ENCODE measurements around the gene ABHD1. TPM values are rescaled to one million over a fixed set of nuclear protein-coding genes. Genes with fewer than 3 reads are reported as not detected.

The ABHD1 gene
- total and polyA plus RNA-seq, 2 donors (not counting 3 experiments of a cell fraction or from before 2014, with no cell fraction given) = 0.07 TPM; not detected in 1

GRCh38 chr2:27085062-27085672, 38.4 kb upstream of the ABHD1 start:
- BruUV-seq (replicated peaks) = no TSS peak
- peaks cover 12% of the 10 kb centered on the region for H3K4me1 ChIP-seq (ENCODE audit: control insufficient read depth, extremely low read depth, insufficient read depth, low read length)

More at GRCh38 chr2:27085062-27085672, 38.4 kb upstream of the ABHD1 start:
- H3K27ac ChIP-seq (ENCODE audit: insufficient read depth, low read depth, low read length) = no peak overlapping the region
- DNase-seq (ENCODE audit: low read depth, low spot score) (no peak), FAIRE-seq (no peak)
- POLR2A ChIA-PET = no interaction called here
- H2AFZ ChIP-seq (ENCODE audit: low read depth, low read length) = no peak overlapping the region
- H3K4me3 ChIP-seq (replicated peaks in 1 of 3; ENCODE audit: insufficient read depth in 1 of 3, low read depth in 1 of 3, low read length in 3 of 3) = peak overlapping the region in 1 of 3 experiments; percentile 55
- TF ChIP-seq EZH2 (IDR thresholded peaks at IDR 0.05; ENCODE audit: borderline replicate concordance, low read depth, low read length, severe bottlenecking) (no peak), GATA2 (IDR thresholded peaks at IDR 0.05; ENCODE audit: insufficient read depth, insufficient read length, low read depth, low read length) (no peak), FOS (IDR thresholded peaks at IDR 0.05; ENCODE audit: borderline replicate concordance, insufficient read depth, low read length) (no peak), POLR2AphosphoS5 (IDR thresholded peaks at IDR 0.05; ENCODE audit: insufficient read depth, low read depth, low read length) (no peak), POLR2A (IDR thresholded peaks at IDR 0.05; ENCODE audit: low read depth, low read length) (no peak), MYC (IDR thresholded peaks at IDR 0.05; ENCODE audit: low read depth, low read length) (no peak), JUN (IDR thresholded peaks at IDR 0.05; ENCODE audit: borderline replicate concordance, insufficient read depth, insufficient read length, low read depth) (no peak)
- TF ChIP-seq, protein P1, sequence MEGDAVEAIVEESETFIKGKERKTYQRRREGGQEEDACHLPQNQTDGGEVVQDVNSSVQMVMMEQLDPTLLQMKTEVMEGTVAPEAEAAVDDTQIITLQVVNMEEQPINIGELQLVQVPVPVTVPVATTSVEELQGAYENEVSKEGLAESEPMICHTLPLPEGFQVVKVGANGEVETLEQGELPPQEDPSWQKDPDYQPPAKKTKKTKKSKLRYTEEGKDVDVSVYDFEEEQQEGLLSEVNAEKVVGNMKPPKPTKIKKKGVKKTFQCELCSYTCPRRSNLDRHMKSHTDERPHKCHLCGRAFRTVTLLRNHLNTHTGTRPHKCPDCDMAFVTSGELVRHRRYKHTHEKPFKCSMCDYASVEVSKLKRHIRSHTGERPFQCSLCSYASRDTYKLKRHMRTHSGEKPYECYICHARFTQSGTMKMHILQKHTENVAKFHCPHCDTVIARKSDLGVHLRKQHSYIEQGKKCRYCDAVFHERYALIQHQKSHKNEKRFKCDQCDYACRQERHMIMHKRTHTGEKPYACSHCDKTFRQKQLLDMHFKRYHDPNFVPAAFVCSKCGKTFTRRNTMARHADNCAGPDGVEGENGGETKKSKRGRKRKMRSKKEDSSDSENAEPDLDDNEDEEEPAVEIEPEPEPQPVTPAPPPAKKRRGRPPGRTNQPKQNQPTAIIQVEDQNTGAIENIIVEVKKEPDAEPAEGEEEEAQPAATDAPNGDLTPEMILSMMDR (IDR thresholded peaks at IDR 0.05; ENCODE audit: extremely low read depth in 1 of 2, insufficient read depth in 1 of 2, low read depth in 1 of 2, low read length in 2 of 2) = no peak
- TF ChIP-seq, protein P2, sequence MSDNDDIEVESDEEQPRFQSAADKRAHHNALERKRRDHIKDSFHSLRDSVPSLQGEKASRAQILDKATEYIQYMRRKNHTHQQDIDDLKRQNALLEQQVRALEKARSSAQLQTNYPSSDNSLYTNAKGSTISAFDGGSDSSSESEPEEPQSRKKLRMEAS (IDR thresholded peaks at IDR 0.05; ENCODE audit: insufficient read depth, insufficient read length) = no peak
- H3K9me3 ChIP-seq (replicated peaks; ENCODE audit: control insufficient read depth, insufficient read depth, low read length) = no peaks in the 10 kb centered on the region
- intact Hi-C loops (cut with micrococcal nuclease) = loop anchor here (1.0 to 5.0 kb wide), 2 partner anchors 14 to 238 kb away; partner anchors contain the start of genes DPYSL5 and OST4
- no peaks in the 10 kb centered on the region for H4K20me1 ChIP-seq (replicated peaks; ENCODE audit: control insufficient read depth, extremely low read depth, insufficient read depth, low read length)
- no peak overlapping the region for H3K9ac ChIP-seq (replicated peaks; ENCODE audit: extremely low read depth, insufficient read depth, low read length)
- CTCF ChIA-PET = interaction anchor here (0.6 to 6.0 kb wide), 15 partner anchors 9 to 235 kb away, joined by 3 to 55 read pairs (median 4); partner anchors contain the start of genes AGBL5, OST4 and TRIM54
- H3K79me2 ChIP-seq (ENCODE audit: control insufficient read depth, insufficient read depth, low read length) = no peaks in the 10 kb centered on the region
- no peaks in the 10 kb centered on the region for H3K9me1 ChIP-seq (replicated peaks; ENCODE audit: control insufficient read depth, extremely low read depth, insufficient read depth, low read length)
- dilution Hi-C loops (cut with MboI; ENCODE audit: extremely low pct_ligation_motif_present, low sequenced_read_pairs) = no loop called here
- no peaks in the 10 kb centered on the region for H3K27me3 ChIP-seq (ENCODE audit: control insufficient read depth in 2 of 2, insufficient read depth in 2 of 2, low read length in 2 of 2)
- no peaks in the 10 kb centered on the region for H3K36me3 ChIP-seq (ENCODE audit: control insufficient read depth in 2 of 2, extremely low read depth in 1 of 2, insufficient read depth in 2 of 2, low read length in 2 of 2)
- H3K4me2 ChIP-seq (ENCODE audit: insufficient read depth, low read length) = peak overlapping the region; percentile 72

All from endothelial cell of umbilical vein (primary cell).